ENCODE measurements around the gene TCOF1. TPM values are rescaled to one million over a fixed set of nuclear protein-coding genes. Genes with fewer than 3 reads are reported as not detected.

The TCOF1 gene
- total and polyA plus RNA-seq, 2 of the 8 experiments (the other 6 are each of a cell fraction or from before 2014, with no cell fraction given) = 35.9 to 170 TPM

DNA sequence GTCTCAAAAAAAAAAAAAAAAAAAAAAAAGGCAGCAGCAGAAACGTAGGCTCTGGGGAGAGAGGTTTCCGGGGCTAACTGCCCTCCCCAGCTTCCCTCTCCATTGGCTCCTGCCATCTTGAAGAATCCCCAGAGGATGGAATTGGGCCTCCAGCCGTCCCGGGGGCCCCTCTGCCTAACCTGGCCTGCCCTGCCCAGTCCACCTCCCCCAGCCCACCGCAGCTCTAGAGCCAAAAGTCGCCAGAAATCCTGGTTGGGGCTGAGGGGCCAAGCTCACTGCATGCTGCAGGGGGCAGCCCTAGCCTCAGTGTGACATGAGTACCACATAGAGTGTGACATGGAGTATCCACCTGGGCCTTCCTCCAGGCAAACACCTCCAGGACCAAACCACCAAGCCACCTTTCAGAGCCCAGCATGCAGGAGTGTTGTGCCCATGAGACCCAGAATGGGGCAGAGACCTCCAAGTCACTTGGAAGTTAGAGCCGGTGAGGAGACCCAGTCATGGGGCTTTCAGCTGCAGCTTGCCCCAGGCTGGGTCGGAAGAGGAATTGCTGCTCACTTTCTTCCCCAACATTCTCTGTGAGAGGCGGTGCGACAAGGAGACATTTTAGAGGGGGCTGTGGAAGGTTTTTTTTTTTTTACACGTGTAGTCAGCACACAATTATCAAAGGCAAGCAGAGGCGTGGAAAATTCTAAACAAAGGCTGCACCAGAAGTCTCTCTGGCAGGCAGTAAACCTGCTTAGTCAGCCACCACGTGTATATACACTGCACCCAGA is 37.6 kb downstream of the TCOF1 start (continued):
- TF ChIP-seq CREB1 (IDR thresholded peaks at IDR 0.05) = no peak
